GM20000 (cell line): Measurements from ENCODE around the gene VAMP5.

Experiments used
- DNase-seq: peaks from one replicate; pipeline ENCODE4 v3.0.0; 2012; ENCODE audit warnings: low spot score
- CTCF ChIP-seq: IDR thresholded peaks from 2 replicates; pipeline ENCODE4 v1.5.1; 2012; ENCODE audit warnings: mild to moderate bottlenecking, control low read depth; ENCODE audit errors: extremely low read depth, missing control alignments

The VAMP5 gene

GRCh38 chr2:85578243-85579180, 5.7 kb upstream of the VAMP5 start:
- peak; percentile 58 for DNase-seq

DNA sequence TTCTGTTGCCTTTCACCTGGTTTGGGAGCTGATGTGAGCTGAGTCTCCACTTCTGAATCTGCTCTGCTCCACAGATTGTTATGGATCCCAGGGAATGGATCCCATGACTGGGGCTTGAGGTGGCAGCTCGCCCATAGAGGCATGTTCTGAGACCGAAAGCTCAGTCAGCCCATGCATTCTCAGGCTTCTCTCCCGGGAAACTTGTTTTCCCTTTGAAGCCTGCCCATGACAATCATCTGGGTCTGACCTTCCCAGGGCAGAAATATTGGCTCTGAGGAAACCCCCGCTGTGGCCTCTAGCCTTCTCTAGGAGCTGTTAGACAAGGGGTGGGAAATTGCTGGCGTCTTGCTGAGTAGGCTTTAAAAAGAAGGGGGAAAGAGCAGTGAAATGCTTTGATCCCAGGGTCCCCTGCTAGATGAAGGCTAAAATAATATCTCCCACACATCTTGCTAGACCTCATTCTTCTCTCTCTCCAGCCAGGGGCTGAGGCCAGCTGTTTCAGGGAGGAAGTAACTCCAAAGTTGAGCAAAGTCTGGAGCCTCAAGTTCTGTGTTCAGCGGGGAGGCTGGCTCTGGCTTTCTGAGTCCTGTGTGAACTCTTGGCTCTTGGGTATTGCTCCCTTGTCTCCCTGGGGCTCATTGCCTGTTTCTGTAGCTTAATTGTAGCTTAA, 4.8 kb upstream of the VAMP5 start:
- no peak for TF ChIP-seq CTCF

More at GRCh38 chr2:85578243-85579180, 5.7 kb upstream of the VAMP5 start:
- TF ChIP-seq CTCF = no peak

DNA sequence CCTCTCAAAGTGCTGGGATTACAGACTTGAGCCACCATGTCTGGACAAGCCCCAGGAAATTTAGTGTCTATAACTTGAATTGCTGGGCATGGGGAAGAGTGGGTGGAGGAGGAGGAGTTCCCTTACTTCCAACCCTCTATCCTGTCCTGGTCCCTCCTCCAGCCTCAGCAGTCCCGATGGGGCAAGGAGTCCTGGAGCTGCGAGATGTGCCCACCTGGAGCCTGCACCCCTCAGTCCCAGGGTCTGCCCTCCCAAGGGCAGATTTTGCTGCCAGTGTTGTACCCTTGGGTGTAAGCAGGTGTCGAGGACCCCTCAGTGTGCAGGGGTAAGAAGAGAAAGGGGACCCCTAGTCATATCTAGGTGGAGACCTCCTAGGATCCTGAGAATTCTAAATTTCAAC, 4.0 kb upstream of the VAMP5 start:
- DNase-seq = no peak
- no peak for TF ChIP-seq CTCF

More for the DNA sequence above, 4.8 kb upstream of the VAMP5 start:
- no peak for DNase-seq

- DNase-seq = no peak
- no peak for TF ChIP-seq CTCF
These were observed 1.7 kb upstream of the VAMP5 start for GRCh38 chr2:85582492-85582891.

DNA sequence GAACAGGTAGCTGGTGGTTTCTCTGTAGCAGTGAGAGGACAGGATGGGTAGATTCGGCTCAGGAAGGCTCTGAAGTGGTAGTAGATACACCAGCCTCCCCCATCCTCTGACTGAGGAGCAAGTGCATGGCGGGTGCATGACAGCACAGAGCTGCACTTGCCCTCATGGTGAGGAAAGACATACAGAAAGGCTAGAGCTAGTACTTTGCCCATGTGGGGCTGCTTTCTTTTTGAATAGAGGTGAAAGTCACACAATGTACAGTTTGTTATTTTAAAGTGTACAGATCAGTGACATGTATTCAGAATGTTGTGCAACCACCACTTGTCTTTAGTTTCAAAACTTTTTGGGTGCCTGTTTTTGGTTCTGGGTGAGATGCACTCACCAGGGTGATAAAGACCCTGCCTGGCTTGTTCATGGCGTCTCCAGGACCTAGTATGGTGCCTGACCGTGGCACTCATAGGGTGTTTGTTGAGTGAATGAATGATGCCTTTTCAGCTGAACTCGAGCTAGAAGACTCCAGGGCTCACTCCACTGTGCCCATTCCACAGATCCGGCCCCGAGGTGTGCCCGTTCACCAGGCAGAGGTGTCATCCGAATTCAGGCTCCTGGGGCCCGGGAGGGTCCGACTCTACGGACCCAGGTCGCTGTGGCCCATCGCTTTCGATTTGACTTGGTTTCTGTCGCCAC, 421 bp upstream of the VAMP5 start:
- no peak for TF ChIP-seq CTCF
- DNase-seq = no peak

- no peak for TF ChIP-seq CTCF
- peak; percentile 61 for DNase-seq
These were observed 888 bp downstream of the VAMP5 start for GRCh38 chr2:85584857-85585780.
